GM19372 (cell line): ENCODE data around the gene NHEJ1.
A peak's percentile ranks its signal among the peaks of the same experiment; 100 is the strongest.

ENCODE experiments used
- ATAC-seq: cut with Tn5 transposase; IDR thresholded peaks from one replicate; pipeline ENCODE4 v1.9.1; 2021; ENCODE audit warnings: mild to moderate bottlenecking, low read depth, moderate library complexity; ENCODE audit not compliant: unreplicated experiment

Gene NHEJ1

DNA sequence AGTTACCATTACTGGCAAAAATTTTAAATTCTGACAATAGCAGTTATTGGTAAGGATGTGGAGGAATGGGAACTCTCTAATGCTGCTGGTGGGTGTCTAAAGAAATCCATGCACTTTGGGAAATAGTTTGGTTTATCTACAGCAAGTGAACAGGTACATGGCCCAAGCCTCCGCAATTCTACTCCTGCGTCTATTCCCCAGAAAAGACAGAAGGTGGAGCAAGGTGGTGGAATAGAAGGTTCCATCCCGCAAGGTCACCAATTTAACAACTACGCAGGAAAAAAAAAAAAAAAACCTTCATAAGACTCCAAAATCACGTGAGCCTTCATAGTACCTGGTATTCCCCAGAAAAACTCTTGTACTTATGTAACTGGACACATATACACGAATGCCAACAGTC is 125.8 kb downstream of the NHEJ1 start:
- no peak for ATAC-seq

DNA sequence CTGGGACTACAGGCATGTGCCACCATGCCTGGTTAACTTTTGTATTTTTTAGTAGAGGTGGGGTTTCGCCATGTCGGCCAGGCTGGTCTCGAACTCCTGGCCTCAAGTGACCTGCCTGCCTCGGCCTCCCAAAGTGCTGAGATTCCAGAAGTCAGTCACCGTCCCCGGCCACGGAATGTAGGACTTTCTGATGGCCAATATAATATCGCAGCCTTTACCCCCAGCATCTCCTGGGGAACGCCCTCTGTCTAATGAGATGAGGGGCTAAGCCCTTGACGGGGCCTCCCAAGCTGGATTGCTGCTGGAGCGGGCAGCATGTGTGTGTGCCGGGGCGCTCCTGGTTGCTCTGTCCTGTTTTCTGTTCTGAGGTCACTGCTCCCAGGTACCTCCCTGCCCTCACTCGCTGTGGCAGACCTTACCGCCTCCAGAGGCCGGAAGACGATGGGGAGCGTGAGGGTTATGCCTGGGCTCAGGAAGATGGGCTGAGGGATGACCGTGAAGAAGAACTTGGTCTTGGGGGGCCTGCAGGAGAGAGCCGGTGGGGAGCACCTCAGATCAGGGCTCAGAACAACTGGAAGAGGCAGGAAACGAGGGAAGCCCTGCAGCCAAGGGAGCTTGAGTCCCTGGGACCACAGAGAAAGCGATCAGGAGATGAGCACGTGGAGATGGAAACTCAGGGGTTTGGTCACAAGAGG is 128.4 kb downstream of the NHEJ1 start:
- ATAC-seq: no peak

DNA sequence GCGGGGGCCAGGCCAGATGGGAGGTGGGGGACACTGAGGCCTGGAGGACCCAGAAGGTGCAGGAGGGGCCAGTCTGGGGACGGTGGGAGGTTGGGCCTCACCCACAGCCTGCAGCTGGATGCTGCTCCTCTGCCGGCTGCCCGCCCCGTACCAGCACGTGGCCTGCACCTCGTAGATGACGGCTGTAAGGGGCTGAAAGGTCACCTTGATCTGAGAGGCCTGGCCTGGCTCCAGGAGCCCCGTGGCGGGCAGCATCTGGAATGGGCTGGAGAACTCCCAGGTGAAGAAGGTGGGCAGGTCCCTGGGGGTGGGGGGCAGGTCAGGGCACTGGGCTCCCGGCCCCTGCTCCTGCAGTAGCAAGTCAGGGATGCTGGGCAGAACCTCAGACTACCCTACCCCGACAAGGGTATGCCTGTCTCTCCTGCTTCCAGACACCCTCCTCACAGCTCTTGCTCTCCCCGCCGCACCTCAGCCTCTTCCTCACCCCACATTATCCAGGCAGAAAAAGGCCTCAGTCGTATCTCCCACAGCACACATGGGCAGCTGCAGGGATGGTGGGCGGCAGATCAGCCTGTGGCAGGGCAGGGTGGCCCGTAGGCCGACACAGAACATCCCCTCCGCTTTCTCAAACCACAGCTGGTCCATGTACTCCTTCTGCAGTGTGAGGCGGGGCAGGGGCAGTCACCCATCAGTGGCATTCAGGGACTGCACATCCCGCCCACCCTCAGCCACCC is 129.4 kb downstream of the NHEJ1 start:
- no peak for ATAC-seq

DNA sequence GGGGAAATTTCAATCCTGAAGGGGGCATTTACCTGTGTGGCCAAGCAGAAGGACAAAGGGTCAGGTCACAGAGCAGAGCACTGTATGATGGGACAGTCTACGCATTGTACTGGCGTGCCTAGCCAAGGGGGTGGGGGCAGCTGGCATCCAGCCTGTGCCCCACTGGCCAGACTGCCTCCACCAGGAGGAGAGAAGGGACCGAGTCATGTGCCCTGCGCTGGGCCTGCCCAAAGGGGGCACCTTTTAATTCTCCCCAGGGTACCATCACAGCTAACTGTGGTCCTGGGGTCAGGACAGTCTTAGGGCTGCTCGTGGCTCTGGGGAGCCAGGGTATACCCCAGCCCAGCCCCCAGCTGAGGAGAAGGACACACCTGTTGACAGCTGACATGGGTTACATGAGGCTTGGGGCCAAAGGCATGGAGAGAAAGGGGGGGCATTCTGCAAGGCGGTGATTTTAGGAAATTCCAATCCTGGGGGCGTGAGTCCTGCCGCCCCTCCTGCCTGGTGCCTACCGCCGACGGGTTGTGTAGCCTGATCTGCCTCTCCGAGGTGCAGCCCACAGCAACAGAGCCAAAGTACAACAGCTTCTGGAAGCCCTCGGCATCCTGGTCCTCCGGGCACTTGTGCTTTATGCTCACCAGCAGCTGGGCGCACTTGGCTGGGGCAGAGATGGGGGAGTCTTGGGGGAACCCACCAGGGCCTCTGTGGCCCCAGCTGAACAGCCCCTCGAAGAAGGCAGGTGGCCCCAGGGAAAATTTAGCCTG is 130.3 kb downstream of the NHEJ1 start:
- no peak for ATAC-seq

DNA sequence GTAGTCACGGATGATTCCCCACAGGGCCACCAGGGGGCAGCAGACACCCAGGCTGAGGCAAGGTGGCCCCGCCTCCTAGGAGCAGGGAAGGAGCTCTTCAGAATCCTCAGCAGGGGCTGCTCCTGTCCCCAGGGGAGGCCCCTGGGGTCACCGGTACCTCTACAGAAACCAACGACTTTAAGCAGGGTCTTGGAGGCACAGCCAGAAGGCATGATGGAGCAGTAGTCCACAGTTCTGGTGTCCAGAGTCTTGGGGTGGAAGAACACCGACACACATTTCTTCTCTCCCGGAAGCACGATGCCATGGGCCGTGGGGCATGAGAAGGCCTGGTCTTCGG is 130.8 kb downstream of the NHEJ1 start:
- ATAC-seq: peak; percentile 83

DNA sequence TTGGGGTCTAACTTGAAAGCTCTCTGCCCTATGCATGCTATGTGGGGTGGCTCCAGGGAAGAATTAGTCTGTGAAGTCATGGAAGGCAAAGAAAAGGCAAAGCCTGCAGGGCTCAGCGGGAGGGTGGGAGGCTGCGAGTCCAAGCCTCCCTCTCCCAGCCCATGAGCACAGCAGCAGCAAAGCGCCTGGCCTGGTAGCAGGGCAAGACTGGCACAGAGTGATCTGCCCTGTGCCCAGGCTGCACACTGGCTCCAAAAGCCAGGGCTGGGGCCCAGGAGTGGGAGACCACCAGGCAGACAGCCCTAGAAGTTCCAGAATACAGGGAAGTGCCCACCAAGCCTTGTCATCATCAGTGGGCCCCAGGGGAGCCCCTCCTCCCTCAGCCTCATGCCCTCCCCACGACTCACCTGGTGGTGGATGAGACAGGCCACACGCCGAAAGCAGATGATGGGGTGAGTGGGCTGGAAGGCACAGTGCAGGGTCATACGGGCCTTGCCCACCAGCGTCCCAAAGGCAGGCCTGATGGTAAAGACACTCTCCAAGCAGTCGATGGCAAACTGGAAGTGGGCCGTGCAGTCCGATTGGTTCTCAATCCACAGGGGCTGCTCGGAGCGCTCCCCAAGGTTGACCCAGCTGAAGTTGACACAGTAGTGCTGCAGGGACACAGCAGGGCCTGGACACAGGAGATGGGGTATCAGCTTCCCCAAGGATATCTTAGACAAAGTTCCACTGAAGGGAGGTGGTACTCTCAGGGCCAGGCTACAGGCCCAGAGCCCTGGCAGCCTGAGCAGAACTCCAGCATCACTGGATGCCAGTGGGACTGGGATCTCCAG is 131.4 kb downstream of the NHEJ1 start:
- no peak for ATAC-seq

GRCh38 chr2:219028141-219028540 is 132.5 kb downstream of the NHEJ1 start:
- no peak for ATAC-seq

- ATAC-seq: no peak
Measured at GRCh38 chr2:219027511-219028055, 133.0 kb downstream of the NHEJ1 start.

- no peak for ATAC-seq
Measured at GRCh38 chr2:219026946-219027345, 133.7 kb downstream of the NHEJ1 start.

DNA sequence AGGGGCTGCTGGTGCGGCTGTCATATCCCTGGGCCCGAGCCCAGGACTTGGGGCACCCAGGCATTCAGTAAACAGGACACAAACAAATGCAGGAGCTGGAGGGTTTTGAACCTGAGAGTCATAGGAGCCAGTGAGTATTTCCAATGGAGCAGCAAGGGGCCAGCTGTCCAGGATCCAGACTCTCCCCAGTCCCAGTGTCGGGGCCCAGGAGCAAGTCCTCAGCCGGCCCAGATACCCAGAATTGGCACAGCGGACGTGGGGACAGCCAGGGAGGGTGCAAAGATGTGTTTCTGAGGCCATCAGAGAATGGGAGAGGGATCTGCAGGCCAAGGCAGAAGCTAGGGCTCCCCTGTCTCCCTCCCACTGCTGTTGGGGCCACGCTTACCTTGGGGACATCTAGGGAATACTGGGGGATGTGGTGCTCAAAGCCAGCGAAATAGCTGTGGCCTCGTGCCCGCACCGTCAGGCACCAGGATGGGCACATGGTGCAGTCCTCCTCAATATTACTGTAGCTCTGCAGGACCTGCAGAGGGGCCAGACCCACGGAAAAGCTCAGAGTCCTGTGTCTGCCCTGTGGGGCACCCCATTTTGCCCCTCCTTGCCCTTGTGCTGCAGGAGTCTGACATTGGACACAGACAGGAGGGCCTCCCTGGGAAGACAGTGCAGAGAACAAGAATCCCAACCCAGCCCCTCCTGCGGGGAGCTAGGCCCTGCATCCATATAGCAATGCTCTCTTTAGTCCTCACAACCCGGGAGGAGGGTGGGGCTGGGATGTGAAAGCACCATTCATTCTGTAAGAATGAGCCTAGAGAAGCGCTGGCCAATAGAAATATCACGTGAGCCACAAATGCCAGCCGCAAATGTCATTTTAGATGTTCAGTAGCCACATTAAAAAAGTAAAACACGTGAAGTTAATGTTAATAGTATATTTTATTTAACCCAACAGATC is 134.7 kb downstream of the NHEJ1 start:
- no peak for ATAC-seq
